ENCODE measurements around the gene SUDS3.
A peak's percentile ranks its signal among the peaks of the same experiment; 100 is the strongest.
"Not testable (repeated sequence)": the region's sequence is repeated elsewhere in the genome, so short reads cannot be mapped to it uniquely, and the experiment has no call there.

Gene SUDS3, protein sequence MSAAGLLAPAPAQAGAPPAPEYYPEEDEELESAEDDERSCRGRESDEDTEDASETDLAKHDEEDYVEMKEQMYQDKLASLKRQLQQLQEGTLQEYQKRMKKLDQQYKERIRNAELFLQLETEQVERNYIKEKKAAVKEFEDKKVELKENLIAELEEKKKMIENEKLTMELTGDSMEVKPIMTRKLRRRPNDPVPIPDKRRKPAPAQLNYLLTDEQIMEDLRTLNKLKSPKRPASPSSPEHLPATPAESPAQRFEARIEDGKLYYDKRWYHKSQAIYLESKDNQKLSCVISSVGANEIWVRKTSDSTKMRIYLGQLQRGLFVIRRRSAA

DNA sequence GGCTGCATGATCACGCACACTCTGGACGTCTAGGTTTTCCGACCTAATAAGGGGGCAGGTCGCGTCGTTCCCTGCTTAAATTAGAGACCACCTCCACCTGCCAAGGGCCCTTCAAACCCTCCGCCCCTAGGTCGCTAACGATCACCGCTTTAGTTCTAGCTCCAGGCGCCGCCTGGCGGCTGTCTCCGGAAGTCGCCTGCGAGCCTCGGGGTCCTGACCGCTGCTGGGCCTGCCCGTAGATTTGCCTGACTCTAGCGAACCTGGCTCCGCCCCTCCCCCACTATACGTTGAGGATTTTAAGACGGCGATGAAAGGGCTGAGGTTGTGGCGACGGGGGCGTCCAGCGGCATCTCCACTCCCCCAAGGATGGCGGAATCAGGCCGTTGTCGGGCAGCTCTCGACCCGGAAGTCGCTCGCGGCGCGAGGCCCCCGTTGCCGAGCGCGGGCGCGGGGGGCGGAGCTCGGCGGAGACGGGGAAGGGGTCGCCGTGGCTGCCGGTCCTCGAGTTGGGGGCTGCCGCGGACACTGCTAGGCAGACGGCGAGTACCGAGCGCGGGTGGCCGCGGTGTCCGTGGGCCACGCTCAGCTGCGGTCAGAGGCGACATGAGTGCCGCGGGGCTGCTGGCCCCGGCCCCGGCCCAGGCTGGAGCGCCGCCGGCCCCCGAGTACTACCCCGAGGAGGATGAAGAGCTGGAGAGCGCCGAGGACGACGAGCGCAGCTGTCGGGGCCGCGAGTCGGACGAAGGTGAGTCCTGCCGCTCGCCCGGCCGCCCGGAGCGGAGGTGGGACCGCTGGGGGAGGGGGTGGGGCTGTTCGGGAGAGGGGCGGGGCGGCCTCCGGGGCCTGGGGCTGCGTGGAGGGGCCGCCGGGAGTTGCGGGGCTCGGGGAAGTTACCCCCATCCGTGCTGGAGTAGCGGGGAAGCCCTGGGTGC, at the start of gene SUDS3:
Gene SUDS3, plus strand, starts transcription at position 467 of the 932 bp plus-strand sequence. Its CDS starts 137 bp downstream, at position 604.
- DNase-seq = peak; percentile 94

DNA sequence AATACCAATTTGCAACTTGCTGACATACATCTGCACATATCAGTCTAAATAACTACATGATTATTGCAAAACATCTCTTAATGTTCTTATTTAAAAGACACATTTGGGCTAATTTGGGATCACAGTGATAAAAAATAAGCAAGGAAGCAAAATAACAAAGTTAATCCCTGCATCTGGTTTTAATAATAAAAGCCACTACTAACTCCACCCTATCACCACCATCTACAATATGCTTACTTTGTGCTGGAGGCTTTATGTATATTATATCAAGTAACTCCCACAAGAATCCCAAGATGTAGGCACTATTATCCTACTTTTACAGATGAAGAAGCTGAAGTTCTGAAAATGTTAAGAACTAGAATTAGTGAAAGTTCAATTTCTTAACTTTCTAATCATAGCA, 49.4 kb upstream of the SUDS3 start:
- DNase-seq = no peak

DNA sequence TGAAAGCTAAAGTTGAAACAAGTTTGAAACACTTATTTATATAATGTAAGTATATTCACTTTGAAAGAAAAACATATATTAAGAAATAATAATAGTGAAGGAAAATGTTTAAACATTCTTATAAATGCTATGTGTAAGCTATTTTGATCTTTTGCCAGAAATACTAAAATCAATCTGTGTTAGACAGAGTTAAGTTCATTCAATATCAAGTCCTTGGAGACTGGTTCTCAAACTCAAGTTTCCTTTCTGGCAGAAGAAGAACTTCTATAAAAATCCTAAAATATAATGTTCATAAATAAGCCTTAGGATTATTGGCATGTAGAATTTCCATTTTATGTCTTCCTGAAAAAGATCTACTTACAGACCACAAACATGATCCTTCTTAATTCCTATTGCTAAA, 49.0 kb upstream of the SUDS3 start:
- DNase-seq = no peak

DNA sequence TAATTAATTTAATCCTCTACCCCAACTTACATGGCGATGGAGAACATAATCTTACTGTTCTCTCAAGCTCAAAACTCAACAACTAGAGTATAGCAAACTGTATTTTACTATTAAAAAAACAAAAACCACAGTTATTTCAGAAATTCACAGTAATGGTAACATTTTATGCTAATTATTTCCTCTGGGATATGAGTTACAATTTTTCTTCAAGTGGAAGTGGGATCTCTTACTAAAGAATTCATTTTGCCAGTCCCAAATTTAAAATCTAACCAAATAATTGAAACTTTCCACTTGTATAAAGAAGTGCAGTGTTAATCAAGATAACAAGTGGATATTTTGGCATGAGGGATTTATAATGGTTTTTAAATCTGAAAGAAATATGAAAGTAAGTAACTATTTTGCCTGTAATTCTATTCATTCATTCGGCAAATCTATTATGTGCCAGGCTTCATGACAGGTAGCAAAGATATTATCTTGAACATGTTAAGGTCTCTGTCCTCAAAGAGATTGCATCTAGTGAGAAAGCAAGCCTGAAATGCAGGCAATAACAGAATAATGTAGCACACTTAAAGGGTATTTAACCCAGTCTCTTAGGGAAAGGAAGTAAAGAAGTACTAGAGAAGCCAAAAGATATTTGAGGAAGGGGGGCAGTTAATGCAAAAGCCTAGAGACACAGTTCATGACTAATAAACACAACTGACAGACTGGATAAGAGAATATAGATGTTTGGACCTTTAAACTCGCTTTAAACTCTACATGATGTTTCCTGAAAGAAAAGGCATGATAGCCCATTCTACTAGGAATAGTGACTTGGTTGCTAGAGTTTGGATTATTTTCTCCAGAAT, 47.6 kb upstream of the SUDS3 start:
- DNase-seq = no peak

DNA sequence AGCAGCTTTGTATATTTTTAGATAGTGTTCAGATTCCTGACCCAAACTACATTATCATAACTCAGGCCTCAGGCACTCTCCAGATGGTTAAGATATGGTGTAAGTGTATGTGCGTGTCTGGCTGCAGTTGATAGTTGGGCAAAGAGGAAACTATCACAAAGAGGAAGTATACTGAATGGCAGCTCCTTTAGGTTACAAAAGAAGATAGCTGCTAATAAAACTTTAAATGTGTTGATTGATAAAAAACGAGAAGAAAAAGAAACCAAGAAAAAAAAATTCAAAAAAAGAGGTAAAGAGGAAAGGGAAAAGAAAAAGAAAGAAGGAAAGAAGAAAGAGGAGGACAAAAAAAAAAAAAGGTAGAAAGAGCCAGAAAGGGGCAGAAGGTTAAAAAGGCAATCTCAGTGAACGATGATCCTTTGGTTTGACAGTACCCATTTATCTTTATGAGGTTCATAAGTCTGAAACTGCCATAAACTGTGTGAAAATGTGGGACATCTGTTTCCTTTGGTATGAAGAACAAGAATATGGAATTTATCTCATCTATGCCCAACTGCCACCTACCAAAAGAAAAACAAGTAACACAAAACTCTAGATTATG, 45.8 kb upstream of the SUDS3 start:
- DNase-seq = no peak

DNA sequence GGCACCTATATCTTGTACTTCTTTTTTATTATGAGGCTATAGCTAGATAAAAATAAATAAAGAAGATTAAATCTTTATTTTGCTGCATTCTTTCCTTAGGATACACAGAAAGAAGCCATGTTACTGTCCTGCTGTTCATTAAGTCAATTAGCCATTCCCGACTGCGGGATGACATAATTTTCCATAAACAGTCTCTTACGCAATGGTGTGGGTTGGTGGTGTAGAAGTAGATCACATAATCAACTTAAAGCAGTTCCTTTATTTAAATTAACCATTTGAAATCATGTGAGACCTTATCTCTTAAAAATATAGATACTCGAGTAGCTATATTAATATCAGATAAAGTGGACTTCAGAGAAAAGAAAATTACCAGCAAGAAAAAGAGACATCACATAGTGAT, 43.8 kb upstream of the SUDS3 start:
- no peak for DNase-seq

DNA sequence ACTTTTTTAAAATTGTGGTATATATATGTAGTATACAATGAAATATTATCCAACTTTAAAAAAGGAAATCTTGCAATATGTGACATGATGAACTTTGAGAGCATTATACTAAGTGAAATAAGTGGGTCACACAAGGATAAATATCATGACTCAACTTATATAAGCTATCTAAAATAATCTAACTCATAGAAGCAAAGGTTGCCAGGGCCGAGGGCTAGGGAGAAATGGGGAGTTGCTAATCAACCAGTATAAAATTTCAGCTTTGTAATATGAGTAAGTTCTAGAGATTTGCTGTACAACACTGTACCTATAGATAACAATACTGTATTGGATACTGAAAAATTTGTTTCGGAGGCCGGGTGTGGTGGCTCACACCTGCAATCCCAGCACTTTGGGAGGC, 42.1 kb upstream of the SUDS3 start:
- no peak for DNase-seq

DNA sequence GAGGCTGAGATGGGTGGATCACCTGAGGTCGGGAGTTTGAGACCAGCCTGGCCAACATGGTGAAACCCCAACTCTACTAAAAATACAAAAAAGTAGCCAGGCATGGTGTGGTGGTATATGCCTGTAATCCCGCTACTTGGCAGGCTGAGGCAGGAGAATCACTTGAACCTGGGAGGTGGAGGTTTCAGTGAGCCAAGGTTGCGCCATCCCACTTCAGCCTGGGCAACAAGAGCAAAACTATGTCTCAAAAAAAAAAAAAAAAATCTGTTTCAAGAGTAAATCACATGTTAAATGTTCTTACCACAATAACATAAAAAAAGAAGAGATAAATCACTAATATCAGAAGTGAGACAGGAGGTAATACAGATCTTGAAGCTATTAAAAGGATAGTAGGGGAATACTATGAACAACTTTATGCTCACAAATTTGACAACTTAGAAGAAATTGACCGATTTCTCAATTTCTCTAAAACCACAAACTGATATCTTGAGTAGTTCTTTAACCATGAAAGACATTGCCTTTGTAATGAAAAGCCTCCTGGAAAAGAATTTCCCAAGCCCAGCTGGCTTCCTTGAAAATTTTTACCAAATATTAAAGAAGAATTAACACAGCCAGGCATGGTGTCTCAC, 41.3 kb upstream of the SUDS3 start:
- no peak for DNase-seq

DNA sequence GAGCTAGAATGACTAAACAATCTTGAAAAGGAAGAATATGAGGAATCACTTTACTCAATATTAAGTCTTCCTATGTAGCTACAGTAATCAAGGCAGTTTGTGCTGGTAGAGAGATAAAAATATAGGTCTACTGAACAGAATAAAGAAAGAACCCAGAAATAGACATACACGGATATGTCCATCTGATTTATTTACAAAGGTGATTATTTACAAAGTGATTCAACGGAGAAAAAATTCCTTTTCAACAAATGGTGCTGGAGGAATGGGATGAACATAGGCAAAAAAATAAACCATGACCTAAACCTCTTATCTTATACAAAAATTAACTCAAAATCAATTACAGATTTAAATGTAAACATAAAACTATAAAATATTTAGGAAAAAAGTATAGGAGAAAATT, 40.2 kb upstream of the SUDS3 start:
- DNase-seq = peak; percentile 44

DNA sequence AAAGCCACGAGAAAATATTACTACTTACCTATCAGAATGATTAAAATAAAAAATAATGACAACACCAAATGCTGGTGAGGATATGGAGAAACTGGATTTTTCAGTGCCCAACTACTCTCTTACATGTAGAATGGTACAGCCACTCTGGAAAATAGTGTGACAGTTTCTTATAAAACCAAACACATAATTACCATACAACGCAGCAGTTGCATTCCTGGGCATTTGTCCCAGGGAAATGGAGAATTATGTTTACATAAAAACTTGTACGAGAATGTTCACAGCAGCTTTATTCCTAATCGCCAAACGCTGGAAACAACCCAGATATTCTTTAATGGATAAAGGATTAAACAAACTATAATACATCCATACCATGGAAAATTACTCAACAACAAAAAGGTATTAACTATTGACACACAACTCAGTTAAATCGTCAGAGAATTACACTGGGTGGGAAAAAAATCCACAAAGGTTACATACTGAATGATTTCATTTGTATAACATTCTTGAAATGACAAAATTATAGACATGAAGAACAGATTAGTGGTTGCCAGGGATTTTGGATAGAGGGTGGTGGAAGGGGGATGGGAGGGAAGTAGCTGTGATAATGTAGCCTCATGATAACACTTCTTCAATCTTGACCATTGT, 39.0 kb upstream of the SUDS3 start:
- DNase-seq = no peak

DNA sequence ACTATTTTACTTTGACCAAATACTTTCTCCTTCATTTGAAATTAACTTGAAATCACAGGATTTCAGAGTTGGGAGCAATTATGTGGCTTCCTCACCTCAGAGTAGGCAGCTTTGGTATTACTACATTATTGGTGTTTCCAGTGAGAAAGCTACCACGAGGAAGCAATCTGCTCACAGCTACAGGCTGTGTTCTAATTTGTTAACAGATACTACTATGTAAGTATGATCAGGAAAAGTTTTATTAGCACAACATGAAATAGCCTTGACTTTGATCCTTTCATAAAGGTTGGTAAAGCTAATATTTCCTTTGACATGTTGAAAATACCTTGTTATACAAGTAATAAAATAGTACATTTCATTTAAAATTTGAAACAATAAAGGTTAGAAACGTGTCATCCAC, 34.3 kb upstream of the SUDS3 start:
- DNase-seq = no peak

DNA sequence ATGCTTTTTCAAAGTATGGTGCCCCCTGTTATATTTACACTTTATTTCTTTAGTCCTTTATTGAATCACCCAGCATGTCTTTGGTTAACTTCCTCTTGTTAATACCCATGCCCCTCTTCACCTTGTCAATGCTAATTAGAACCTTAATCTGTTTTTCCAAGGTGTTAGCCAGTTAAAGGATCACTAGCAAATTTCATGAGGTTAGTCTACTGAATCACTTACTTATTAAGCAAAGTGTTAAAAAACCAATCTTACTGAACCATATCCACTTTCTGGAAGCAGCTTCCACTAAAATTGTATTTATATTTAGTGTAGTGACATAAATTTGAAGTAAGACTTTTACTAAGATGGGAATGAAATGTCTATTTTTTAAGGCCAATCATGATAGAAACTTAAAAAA, 31.5 kb upstream of the SUDS3 start:
- no peak for DNase-seq

DNA sequence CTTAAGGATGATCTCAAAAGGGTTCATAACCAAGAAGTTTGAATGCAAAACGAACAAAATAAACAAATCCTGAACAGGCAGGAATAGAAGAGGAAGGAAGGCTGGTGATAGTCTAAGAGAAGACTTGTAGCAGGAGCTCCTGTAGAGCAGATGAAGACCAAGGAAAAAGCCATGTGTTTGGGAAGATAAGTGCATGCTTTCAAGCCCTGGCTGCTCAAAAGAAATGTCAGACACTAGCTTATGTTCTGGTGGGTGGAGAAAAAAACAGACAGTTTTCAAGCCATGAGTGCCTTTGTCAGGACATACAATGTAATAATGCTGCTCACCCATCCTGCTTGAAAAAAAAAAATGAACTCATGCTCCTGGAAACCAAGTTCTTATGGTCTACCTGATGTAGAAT, 31.0 kb upstream of the SUDS3 start:
- no peak for DNase-seq

DNA sequence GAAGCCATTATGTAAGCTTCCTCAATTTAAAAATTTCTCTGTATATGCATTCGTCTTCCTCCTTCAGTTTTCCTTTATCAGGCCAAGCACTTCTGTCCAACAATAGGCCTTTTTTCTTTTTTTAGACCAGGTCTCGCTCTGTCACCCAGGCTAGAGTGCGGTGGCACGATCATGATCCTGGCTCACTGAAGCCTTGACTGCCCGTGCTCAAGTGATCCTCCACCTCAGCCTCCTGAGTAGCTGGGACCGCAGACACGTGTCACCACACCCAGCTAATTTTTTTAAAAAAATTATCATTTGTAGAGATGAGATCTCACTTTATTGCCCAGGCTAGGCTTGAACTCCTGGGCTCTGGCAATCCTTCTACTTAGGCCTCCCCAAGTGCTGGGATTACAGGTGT, 29.5 kb upstream of the SUDS3 start:
- DNase-seq = no peak

DNA sequence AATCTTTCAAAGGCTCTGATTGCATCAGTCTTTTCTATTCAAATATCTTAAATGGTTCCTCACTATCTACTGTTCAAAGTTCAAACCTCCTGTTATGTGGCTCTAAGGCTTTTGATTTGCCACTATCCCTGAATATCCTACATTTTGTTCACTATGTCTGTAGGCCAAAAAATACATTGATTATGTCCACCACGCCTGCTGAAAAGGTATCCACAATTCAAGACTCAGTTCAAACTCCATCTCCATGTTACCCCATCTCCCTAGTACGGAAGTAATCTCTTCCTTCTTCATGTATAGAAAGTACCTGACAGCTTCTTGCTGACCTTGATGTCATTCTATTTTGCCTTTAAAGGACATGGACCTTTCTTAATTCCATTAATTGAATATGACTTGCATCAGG, 28.4 kb upstream of the SUDS3 start:
- no peak for DNase-seq

DNA sequence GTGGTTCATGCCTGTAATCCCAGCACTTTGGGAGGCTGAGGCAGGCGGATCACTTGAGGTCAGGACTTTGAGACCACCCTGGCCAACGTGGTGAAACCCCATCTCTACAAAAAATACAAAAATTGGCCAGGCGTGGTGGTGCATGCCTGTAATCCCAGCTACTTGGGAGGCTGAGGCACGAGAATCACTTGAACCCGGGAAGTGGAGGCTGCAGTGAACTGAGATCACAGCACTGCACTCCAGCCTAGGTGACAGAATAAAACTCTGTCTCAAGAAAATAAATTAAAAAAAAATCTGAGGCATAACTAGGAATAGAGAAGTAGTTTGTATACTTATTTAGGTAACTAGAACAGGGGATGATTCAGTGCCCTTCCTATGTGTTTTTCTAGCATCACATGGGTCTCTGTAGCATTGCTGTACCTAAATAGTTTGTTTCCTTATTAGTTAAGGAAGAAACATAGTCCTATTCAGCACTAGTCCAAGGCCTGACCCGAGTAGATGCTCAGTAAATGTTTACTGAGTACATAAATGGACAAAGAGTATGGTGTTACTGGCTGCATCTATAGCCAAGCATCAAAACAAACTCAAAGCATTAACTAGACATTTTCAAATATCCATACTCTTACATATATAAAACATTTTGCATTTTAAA, 25.3 kb upstream of the SUDS3 start:
- peak; percentile 19 for DNase-seq

DNA sequence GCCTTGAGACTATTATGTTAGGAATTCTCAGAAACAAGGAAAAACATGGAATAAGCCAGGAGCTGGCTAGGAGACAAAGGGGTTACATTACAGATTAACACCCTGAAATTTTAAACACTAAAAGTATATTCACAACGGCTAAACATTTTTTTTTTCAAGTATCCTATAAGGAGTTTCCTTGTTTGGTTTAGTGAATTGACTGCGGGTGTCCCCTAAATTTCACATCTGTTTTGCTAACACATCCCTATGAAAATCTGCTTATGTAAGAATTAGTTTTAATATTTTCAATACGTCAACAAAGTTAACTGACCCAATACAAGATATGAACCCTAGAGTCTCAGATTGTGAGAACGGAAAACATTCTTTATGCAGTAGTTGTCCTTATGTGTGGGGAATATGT, 22.6 kb upstream of the SUDS3 start:
- no peak for DNase-seq

DNA sequence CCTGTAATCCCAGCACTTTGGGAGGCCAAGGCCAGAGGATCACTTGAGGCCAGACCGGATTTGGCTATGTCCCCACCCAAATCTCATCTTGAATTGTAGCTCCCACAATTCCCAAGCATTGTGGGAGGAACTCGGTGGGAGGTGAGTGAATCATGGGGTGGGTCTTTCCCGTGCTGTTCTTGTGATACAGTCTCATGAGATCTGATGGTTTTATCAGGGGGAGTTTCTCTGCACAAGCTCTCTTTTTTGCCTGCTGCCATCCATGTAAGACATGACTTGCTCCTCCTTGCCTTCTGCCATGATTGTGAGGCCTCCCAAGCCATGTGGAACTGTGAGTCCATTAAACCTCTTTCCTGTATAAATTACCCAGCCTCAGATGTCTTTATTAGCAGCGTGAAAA, 21.9 kb upstream of the SUDS3 start:
- DNase-seq = not testable (repeated sequence)

DNA sequence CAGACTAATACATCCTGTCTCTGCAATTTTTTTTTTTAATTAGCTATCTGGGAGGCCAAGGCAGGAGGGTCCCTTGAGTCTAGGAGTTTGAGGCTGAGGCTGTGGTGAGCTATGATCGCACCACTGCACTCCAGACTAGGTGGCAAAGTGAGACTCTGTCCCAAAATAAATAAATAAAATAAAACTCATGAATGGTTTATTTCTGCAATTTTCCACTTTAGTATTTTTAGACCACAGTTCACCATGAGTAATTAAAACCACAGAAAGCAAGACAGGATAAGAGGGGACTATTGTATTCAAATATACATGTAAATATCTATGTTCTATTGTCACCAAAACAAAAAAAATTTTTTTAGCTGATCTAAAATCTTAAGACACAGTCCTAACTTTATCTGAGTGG, 21.5 kb upstream of the SUDS3 start:
- DNase-seq = no peak

DNA sequence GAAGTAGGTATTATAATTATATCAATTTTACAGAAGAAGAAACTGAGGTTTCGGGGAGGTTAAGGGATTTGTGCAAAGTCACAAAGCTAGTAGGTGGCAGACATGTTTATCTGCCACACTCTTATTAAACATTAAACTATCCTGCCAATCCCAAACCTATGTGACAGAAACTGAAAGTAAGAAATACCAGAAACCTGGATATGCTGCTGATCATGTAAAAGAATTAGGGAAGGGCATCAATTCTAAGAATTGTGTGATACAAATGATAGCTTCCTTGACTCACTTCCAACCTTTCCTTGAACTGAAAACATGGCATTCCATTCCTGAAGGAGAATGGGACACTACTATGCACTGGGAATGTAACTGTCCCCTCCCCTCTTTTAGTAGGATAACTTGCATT, 20.5 kb upstream of the SUDS3 start:
- no peak for DNase-seq

DNA sequence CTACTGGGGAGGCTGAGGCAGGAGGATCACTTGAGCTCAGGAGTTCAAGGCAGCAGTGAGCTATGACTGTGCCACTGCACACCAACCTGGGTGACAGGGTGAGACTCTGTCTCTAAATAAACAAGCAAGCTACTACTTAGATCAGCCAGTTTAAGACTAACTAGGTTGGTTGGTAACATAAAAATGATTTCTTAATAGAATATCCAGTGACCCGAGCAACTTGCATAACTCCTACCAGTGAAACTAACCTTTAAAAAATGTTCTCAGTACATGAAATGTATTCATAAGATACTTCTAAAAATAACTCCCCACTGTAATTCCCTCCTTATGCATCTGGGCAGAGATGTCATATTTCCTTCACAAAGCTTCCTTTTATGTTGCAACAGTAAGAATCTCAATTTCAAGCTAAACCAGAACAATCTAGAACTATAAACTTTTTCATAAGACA, 19.5 kb upstream of the SUDS3 start:
- DNase-seq = no peak
